Measurements from ENCODE around the gene KATNAL1. TPM values are rescaled to one million over a fixed set of nuclear protein-coding genes. Genes with fewer than 3 reads are reported as not detected.

KATNAL1 gene
- total RNA-seq, 2 donors from 2014 or later = 12.8 to 16.4 TPM

DNA sequence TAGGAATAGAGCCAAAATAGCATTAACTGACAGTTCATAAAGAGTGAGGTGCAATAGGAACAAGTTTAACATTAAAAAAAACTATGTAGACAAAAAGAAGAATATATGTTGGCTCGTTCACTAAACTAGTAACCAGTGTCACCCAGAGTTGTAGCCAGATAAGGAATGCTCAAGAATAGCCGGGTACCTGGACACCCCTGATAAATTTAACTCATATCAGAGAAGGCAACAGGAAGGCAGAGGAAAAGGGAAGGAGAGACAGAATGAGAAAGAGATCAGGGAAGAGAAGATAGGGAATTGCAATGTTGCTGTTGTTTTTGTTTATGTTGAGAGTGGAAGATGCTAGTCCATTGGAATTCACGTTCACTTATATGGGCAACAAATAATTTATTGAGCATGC lies 31.6 kb upstream of the KATNAL1 start:
- no peaks in the 10 kb centered on the region for H3K9me3 ChIP-seq
- H3K4me1 ChIP-seq (replicated peaks) = peaks cover 12% of the 10 kb centered on the region
- intact Hi-C loops (cut with DNase I) = no loop called here
- TF ChIP-seq POLR2A (IDR thresholded peaks at IDR 0.05) (no peak), POLR2AphosphoS5 (IDR thresholded peaks at IDR 0.05) (no peak)
- TF ChIP-seq, protein P1, sequence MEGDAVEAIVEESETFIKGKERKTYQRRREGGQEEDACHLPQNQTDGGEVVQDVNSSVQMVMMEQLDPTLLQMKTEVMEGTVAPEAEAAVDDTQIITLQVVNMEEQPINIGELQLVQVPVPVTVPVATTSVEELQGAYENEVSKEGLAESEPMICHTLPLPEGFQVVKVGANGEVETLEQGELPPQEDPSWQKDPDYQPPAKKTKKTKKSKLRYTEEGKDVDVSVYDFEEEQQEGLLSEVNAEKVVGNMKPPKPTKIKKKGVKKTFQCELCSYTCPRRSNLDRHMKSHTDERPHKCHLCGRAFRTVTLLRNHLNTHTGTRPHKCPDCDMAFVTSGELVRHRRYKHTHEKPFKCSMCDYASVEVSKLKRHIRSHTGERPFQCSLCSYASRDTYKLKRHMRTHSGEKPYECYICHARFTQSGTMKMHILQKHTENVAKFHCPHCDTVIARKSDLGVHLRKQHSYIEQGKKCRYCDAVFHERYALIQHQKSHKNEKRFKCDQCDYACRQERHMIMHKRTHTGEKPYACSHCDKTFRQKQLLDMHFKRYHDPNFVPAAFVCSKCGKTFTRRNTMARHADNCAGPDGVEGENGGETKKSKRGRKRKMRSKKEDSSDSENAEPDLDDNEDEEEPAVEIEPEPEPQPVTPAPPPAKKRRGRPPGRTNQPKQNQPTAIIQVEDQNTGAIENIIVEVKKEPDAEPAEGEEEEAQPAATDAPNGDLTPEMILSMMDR (IDR thresholded peaks at IDR 0.05) = no peak
- no peak overlapping the region for H3K4me3 ChIP-seq
- H3K27me3 ChIP-seq (replicated peaks; ENCODE audit: insufficient read depth) = no peaks in the 10 kb centered on the region
- H3K27ac ChIP-seq = no peak overlapping the region
- H3K36me3 ChIP-seq = no peaks in the 10 kb centered on the region
- DNase-seq (ENCODE audit: low spot score) = no peak
- 92% methylated on average over 3 of the region's 3 CpGs for WGBS

DNA sequence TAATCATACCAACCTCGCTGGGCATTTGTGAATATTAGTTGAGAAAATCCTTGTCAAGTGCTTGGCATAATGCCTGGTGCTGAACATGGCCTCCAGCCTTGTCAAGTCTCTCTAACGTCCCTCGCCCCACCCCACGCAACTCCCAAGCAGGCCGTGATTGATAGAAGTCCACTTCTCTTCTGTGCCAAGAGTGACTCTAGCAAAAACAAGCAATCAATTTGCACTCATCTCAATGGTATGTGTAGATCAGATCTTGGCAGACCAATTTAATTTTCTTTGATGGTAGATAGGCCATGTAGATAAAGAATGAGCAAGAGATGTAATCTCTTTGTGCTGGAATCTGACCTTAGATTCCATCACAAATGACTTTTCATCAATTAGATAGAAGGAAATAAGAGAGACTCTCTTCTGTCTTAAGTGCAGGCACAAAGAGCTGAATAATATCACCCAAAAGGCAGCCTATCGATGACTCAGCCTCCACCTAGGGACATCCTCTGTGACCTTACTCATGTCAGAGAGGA lies 31.0 kb upstream of the KATNAL1 start:
- H3K27ac ChIP-seq = no peak overlapping the region
- H3K4me3 ChIP-seq = no peak overlapping the region
- no peaks in the 10 kb centered on the region for H3K36me3 ChIP-seq
- H3K9me3 ChIP-seq = no peaks in the 10 kb centered on the region
- intact Hi-C loops (cut with DNase I) = no loop called here
- 79% methylated on average over 6 of the region's 6 CpGs for WGBS
- no peak for DNase-seq (ENCODE audit: low spot score)
- no peak for TF ChIP-seq POLR2AphosphoS5 (IDR thresholded peaks at IDR 0.05)
- no peak for TF ChIP-seq POLR2A (IDR thresholded peaks at IDR 0.05)
- TF ChIP-seq, protein P1 (IDR thresholded peaks at IDR 0.05) = no peak
- H3K27me3 ChIP-seq (replicated peaks; ENCODE audit: insufficient read depth) = no peaks in the 10 kb centered on the region
- H3K4me1 ChIP-seq (replicated peaks) = peaks cover 12% of the 10 kb centered on the region

DNA sequence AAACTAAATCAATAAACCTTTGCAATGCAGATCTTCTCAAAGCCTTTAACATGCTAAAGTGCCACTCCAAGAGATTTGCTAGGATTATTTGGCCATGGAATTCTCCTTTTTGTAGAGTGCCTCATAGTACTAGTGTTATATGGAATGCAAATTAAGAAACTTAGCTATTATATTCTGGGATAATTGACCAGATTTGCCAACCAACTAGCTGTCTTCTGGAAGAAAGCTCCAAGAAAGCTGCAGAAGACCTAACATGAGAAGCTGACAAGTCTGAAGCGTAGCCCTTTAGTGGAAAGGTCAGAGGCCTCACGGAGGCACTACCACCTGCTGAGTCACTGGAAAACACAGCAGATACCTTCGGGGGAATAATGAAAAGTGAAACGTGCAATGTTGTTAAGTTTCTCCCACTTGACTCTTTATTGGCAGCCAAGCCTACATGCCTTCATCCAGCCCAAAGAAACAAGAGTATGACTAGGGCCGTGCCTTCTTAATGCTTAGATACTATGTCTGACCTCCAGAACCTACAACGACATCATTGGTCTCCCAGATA lies 29.8 kb upstream of the KATNAL1 start:
- no peaks in the 10 kb centered on the region for H3K36me3 ChIP-seq
- 87% methylated on average over 6 of the region's 6 CpGs for WGBS
- no peaks in the 10 kb centered on the region for H3K27me3 ChIP-seq (replicated peaks; ENCODE audit: insufficient read depth)
- H3K27ac ChIP-seq = no peak overlapping the region
- TF ChIP-seq POLR2AphosphoS5 (IDR thresholded peaks at IDR 0.05) (no peak), POLR2A (IDR thresholded peaks at IDR 0.05) (no peak)
- TF ChIP-seq, protein P1 (IDR thresholded peaks at IDR 0.05) = no peak
- DNase-seq (ENCODE audit: low spot score) = no peak
- peaks cover 8% of the 10 kb centered on the region for H3K4me1 ChIP-seq (replicated peaks)
- intact Hi-C loops (cut with DNase I) = no loop called here
- H3K4me3 ChIP-seq = no peak overlapping the region
- no peaks in the 10 kb centered on the region for H3K9me3 ChIP-seq

DNA sequence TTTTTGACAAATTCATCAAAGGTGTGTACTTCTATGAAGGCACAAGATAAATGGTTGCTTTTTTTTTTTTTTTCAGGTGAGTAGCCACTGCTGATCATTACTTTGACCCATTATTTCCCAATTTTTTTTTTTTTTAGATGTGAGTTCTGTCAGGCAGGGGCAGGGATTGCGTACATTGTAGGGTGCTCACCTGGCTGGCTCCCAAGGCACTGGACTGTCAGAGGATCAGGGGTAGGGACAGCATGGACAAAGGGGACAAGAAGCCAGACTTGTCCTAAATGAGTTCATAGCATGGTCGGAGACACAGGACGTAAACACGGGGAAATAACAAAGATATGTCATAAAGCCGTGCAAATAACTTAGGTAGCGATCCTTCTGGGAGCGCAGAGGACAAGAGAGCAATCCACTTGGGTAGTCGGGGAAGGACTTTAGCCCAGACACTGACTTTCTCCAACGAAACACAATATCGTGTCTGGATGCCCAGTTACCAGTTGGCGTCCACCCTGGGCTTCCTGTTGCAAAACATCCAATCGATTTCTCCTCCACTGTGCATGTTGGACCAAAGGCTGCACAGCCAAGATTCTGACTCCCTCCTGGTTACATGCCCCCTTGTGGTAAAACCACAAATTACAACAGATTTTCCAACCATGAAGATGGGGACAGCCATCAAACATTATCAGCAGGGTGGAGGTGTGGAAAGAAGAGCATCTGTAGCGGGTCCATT lies 27.5 kb upstream of the KATNAL1 start:
- intact Hi-C loops (cut with DNase I) = no loop called here
- H3K27ac ChIP-seq = no peak overlapping the region
- no peaks in the 10 kb centered on the region for H3K27me3 ChIP-seq (replicated peaks; ENCODE audit: insufficient read depth)
- WGBS = 82% methylated on average over 13 of the region's 13 CpGs
- no peaks in the 10 kb centered on the region for H3K36me3 ChIP-seq
- TF ChIP-seq POLR2A (IDR thresholded peaks at IDR 0.05) (no peak), POLR2AphosphoS5 (IDR thresholded peaks at IDR 0.05) (no peak)
- TF ChIP-seq, protein P1 (IDR thresholded peaks at IDR 0.05) = peak in 1 of 4 experiments; percentile 28
- H3K4me1 ChIP-seq (replicated peaks) = no peaks in the 10 kb centered on the region
- no peaks in the 10 kb centered on the region for H3K9me3 ChIP-seq
- H3K4me3 ChIP-seq = no peak overlapping the region
- DNase-seq (ENCODE audit: low spot score) = no peak

DNA sequence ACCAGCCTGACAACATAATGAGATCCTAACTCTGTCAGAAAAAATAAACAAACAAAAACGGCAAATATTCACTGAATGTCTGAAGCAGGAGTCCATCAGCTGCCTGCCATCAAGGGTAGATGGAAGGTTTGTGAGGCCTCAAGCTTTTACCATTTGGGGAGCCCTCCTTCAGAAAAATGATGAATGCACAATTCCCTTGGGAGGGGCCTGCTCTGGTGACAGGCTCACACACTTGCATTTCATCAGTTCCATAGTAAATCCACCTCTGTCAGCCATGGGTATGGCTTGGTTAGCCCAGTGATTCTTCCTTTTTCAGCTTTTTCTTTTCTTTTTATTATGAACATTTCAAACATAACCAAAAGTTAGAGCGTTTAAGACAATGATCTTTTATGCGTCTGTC lies 26.3 kb upstream of the KATNAL1 start:
- H3K36me3 ChIP-seq = no peaks in the 10 kb centered on the region
- no peaks in the 10 kb centered on the region for H3K27me3 ChIP-seq (replicated peaks; ENCODE audit: insufficient read depth)
- H3K9me3 ChIP-seq = no peaks in the 10 kb centered on the region
- intact Hi-C loops (cut with DNase I) = no loop called here
- 58% methylated on average over 3 of the region's 3 CpGs for WGBS
- no peaks in the 10 kb centered on the region for H3K4me1 ChIP-seq (replicated peaks)
- DNase-seq (ENCODE audit: low spot score) = no peak
- no peak for TF ChIP-seq POLR2A (IDR thresholded peaks at IDR 0.05)
- TF ChIP-seq, protein P1 (IDR thresholded peaks at IDR 0.05) = no peak
- no peak for TF ChIP-seq POLR2AphosphoS5 (IDR thresholded peaks at IDR 0.05)
- no peak overlapping the region for H3K4me3 ChIP-seq
- no peak overlapping the region for H3K27ac ChIP-seq

All from prostate gland (tissue), 2 donors.